ENCODE data around the gene CBX8. TPM values are rescaled to one million over a fixed set of nuclear protein-coding genes. Genes with fewer than 3 reads are reported as not detected.

Gene CBX8
- total and polyA plus RNA-seq, 2 of the 13 experiments (the other 11 are each of a cell fraction or from before 2014, with no cell fraction given): 0.34 to 12.6 TPM

GRCh38 chr17:79803997-79804855, 7.3 kb upstream of the CBX8 start (continued):
- TF ChIP-seq, protein P1, sequence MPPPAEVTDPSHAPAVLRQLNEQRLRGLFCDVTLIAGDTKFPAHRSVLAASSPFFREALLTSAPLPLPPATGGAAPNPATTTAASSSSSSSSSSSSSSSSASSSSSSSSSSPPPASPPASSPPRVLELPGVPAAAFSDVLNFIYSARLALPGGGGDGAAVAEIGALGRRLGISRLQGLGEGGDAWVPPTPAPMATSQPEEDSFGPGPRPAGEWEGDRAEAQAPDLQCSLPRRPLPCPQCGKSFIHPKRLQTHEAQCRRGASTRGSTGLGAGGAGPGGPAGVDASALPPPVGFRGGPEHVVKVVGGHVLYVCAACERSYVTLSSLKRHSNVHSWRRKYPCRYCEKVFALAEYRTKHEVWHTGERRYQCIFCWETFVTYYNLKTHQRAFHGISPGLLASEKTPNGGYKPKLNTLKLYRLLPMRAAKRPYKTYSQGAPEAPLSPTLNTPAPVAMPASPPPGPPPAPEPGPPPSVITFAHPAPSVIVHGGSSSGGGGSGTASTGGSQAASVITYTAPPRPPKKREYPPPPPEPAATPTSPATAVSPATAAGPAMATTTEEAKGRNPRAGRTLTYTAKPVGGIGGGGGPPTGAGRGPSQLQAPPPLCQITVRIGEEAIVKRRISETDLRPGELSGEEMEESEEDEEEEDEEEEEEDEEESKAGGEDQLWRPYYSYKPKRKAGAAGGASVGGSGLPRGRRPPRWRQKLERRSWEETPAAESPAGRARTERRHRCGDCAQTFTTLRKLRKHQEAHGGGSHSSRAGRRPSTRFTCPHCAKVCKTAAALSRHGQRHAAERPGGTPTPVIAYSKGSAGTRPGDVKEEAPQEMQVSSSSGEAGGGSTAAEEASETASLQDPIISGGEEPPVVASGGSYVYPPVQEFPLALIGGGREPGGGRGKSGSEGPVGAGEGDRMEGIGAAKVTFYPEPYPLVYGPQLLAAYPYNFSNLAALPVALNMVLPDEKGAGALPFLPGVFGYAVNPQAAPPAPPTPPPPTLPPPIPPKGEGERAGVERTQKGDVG (CRISPR knock-in tag; IDR thresholded peaks at IDR 0.05; ENCODE audit: borderline replicate concordance): 0 out of 2 replicates have a peak, but pooled peaks have one; percentile 16
- TF ChIP-seq ZNF430 (CRISPR knock-in tag; IDR thresholded peaks at IDR 0.05): peak; percentile 90; the same call in 1 of the 2 replicates
- TF ChIP-seq, protein P2, sequence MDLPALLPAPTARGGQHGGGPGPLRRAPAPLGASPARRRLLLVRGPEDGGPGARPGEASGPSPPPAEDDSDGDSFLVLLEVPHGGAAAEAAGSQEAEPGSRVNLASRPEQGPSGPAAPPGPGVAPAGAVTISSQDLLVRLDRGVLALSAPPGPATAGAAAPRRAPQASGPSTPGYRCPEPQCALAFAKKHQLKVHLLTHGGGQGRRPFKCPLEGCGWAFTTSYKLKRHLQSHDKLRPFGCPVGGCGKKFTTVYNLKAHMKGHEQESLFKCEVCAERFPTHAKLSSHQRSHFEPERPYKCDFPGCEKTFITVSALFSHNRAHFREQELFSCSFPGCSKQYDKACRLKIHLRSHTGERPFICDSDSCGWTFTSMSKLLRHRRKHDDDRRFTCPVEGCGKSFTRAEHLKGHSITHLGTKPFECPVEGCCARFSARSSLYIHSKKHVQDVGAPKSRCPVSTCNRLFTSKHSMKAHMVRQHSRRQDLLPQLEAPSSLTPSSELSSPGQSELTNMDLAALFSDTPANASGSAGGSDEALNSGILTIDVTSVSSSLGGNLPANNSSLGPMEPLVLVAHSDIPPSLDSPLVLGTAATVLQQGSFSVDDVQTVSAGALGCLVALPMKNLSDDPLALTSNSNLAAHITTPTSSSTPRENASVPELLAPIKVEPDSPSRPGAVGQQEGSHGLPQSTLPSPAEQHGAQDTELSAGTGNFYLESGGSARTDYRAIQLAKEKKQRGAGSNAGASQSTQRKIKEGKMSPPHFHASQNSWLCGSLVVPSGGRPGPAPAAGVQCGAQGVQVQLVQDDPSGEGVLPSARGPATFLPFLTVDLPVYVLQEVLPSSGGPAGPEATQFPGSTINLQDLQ (CRISPR knock-in tag; IDR thresholded peaks at IDR 0.05): peak; percentile 41; the same call in 1 of the 2 replicates
- no peak for TF ChIP-seq ZNF264 (CRISPR knock-in tag; IDR thresholded peaks at IDR 0.05)
- TF ChIP-seq GATAD1 (CRISPR knock-in tag; IDR thresholded peaks at IDR 0.05): peak; percentile 58; the same call in 1 of the 2 replicates
- TF ChIP-seq SMYD3 (CRISPR knock-in tag; IDR thresholded peaks at IDR 0.05): no peak
- peak; percentile 99 for TF ChIP-seq ZNF776 (CRISPR knock-in tag; IDR thresholded peaks at IDR 0.05)
- peak; percentile 67; the same call in 1 of the 2 replicates for TF ChIP-seq GMEB1 (CRISPR knock-in tag; IDR thresholded peaks at IDR 0.05; ENCODE audit: borderline replicate concordance)
- TF ChIP-seq ZNF792 (CRISPR knock-in tag; IDR thresholded peaks at IDR 0.05): peak; percentile 73; the same call in 1 of the 2 replicates
- no peak for TF ChIP-seq HOMEZ (CRISPR knock-in tag; IDR thresholded peaks at IDR 0.05; ENCODE audit: low read depth)
- peak; percentile 43; the same call in 1 of the 2 replicates for TF ChIP-seq TAF1 (CRISPR knock-in tag; IDR thresholded peaks at IDR 0.05)
- peak; percentile 90 for TF ChIP-seq ERF (CRISPR knock-in tag; IDR thresholded peaks at IDR 0.05)
- peak; percentile 59; the same call in 1 of the 2 replicates for TF ChIP-seq STAT5B (CRISPR knock-in tag; IDR thresholded peaks at IDR 0.05)
- TF ChIP-seq RFXAP (CRISPR knock-in tag; IDR thresholded peaks at IDR 0.05; ENCODE audit: borderline replicate concordance): no peak
- TF ChIP-seq EEA1 (CRISPR knock-in tag; IDR thresholded peaks at IDR 0.05; ENCODE audit: borderline replicate concordance): peak; percentile 80; the same call in 1 of the 2 replicates
- TF ChIP-seq, protein P3, sequence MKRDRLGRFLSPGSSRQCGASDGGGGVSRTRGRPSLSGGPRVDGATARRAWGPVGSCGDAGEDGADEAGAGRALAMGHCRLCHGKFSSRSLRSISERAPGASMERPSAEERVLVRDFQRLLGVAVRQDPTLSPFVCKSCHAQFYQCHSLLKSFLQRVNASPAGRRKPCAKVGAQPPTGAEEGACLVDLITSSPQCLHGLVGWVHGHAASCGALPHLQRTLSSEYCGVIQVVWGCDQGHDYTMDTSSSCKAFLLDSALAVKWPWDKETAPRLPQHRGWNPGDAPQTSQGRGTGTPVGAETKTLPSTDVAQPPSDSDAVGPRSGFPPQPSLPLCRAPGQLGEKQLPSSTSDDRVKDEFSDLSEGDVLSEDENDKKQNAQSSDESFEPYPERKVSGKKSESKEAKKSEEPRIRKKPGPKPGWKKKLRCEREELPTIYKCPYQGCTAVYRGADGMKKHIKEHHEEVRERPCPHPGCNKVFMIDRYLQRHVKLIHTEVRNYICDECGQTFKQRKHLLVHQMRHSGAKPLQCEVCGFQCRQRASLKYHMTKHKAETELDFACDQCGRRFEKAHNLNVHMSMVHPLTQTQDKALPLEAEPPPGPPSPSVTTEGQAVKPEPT (CRISPR knock-in tag; IDR thresholded peaks at IDR 0.05; ENCODE audit: low read depth): peak; percentile 85; the same call in 1 of the 2 replicates
- no peak for TF ChIP-seq ZSCAN31 (CRISPR knock-in tag; IDR thresholded peaks at IDR 0.05; ENCODE audit: low read depth)

Data from HepG2 (cell line).